ENCODE measurements around the gene TULP4.
"Not testable (repeated sequence)": the region's sequence is repeated elsewhere in the genome, so short reads cannot be mapped to it uniquely, and the experiment has no call there.

DNA sequence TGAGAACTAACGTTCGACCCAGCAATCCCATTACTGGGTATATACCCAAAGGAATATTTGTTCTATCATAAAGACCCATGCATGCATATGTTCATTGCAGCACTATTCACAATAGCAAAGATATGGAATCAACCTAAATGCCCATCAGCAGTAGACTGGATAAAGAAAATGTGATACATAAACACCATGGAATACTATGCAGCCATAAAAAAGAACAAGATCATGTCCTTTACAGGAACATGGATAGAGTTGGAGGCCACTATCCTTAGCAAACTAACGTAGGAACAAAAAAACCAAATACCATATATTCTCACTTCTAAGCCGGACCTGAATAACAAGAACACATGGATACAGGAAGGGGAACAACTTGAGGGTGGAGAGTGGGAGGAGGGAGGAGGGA is 165.5 kb downstream of the TULP4 start:
- not testable (repeated sequence) for TF ChIP-seq CTCF, POLR2A (IDR thresholded peaks at IDR 0.05)

Data from uterus (tissue), 2 donors.